GM12872 (cell line): Measurements from ENCODE around the gene CSTF2.

Experiments used
- CTCF ChIP-seq: IDR thresholded peaks from 3 replicates; pipeline ENCODE4 v1.5.1; 2011; ENCODE audit warnings: low read depth, mild to moderate bottlenecking, low read length, moderate library complexity; ENCODE audit not compliant: insufficient read depth

The CSTF2 gene

DNA sequence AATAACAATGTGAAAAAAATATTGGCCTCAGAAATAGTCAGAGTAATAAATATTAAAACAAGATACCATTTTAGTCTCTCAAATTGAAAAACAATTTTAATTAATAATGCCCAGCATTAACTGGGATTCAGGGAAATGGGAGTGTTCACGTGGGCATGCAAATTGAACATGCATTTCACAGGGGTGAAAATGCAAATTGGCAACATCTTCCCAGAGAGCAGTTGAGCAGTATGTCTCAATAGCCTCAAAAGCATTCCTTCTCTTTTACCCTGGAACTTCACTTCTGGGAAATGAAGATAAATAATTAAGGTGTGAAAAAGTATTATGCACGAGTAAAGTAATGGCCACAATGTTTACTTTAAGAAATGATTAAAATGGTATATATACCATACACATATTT is 32.6 kb downstream of the CSTF2 start:
- no peak for TF ChIP-seq CTCF

DNA sequence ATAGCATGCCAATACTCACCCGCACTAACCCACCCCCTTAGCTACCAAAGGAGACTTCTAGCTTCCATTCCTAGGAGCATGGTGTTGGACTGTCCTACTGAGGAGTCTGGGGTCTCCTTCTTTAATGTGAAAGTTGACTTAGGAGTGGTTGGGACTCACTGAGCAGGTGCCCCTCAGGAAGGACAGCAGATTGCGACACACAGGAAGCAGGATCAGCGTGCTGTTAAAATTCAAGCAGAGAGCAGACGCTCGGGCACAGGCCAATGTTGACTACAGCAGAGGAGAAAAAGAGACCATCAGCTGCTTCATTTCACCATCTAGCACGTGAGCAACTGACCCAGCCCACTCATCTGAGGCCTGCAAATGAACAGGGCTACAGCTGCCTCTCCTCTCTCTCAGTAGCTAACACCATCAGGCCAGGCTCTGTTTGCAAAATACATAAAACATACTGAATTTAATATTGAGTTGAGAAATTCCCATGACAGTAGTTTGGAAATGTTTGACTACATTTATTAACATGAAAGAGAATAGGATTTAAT is 43.2 kb downstream of the CSTF2 start:
- no peak for TF ChIP-seq CTCF

GRCh38 chrX:100864657-100865391 is 44.6 kb downstream of the CSTF2 start:
- TF ChIP-seq CTCF, result no peak

DNA sequence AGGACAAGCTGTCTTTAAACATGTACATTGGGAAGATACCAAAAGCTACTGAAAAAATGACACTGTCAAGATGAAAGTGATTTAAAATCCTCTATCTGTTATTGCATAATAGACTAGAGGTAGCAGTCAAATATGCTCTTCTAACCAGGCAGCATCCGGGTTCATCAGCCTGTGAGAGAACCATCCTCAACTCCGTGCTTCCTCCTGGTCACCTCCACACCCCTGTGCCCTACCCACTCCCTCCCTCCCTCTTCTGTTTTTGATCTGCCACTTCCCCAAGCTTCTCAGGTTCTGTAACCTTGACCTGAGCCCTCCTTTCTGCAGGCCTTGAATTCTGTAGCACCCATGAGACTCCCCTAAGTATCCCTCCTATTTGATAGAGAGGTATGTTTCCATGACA is 48.1 kb downstream of the CSTF2 start:
- no peak for TF ChIP-seq CTCF

GRCh38 chrX:100870527-100870926 is 50.3 kb downstream of the CSTF2 start:
- no peak for TF ChIP-seq CTCF

DNA sequence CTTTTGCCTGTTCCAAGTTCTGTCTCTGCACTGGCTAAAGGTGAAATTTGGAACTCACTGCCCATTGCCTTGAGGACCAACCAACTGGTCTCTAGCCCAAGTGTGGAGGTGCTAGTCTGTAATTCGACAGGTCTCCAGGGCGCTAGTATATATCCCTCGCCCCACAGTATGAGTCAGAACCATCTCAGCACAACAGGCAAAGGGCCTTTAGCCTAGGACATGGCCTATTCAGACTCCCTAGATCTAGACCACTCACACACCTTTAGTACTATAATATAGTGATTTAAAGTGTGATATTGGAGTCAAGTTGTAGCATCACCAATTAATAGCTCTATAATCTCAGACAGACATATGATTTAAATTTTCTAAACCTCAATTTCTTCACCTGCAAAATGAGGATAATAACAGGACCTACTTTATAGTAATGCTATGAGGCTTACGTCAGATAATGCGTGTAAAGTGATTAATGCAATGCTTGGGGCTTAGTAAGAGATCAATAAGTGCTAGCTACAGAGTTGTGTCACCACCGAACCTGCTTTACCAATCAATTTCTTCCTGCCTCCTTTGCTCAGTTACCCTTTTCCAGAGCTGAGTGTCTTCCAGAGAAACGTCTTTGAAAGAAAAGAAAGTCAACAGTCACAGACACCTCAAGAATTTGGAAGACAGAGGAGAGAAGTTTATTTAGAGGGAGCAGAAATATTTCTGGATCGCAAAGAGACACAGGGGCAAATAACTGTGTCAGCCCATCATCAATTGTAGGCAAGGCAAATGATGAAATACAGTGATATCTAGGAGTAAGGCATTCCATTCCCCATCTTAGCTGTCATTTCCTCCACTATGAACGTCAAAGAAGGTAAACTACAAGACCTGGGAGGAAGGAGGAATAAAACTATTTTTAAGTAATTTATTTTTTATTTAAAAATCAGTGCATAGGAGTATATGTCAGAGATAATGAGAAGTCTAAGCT is 51.7 kb downstream of the CSTF2 start:
- no peak for TF ChIP-seq CTCF

GRCh38 chrX:100874325-100874724 is 54.1 kb downstream of the CSTF2 start, which contains the start of gene NOX1:
TSS of gene NOX1 (minus strand) at chrX:100874359. CDS start at chrX:100874139, 220 bp downstream.
- no peak for TF ChIP-seq CTCF
